Activated CD4-positive, alpha-beta T cell treated with anti-CD3 and anti-CD28 coated beads, Interleukin-2, Interleukin-4, amounts not matched to agents 100 ng/mL and 50 ng/mL, durations not matched to agents 16 hours and 8 hours (primary cell): ENCODE data around the gene LRRC75A.
A peak's percentile ranks its signal among the peaks of the same experiment; 100 is the strongest.
"Not testable (repeated sequence)": the region's sequence is repeated elsewhere in the genome, so short reads cannot be mapped to it uniquely, and the experiment has no call there.

Experiments
- DNase-seq: peaks from one replicate; pipeline ENCODE4 v3.0.0-alpha.2; 2020; ENCODE audit warnings: low spot score

Gene LRRC75A

GRCh38 chr17:16432017-16432416 lies 60.0 kb downstream of the LRRC75A start:
- no peak for DNase-seq

- no peak for DNase-seq
Observed at GRCh38 chr17:16430650-16431049, 61.3 kb downstream of the LRRC75A start.

- no peak for DNase-seq
Observed at GRCh38 chr17:16429083-16429482, 62.9 kb downstream of the LRRC75A start.

- peak; percentile 44 for DNase-seq
Observed at GRCh38 chr17:16428098-16428882, 63.7 kb downstream of the LRRC75A start.

- DNase-seq: no peak
Observed at GRCh38 chr17:16427020-16427419, 65.0 kb downstream of the LRRC75A start.

GRCh38 chr17:16425698-16426659 lies 66.0 kb downstream of the LRRC75A start:
- no peak for DNase-seq

- no peak for DNase-seq
Observed at GRCh38 chr17:16425202-16425601, 66.8 kb downstream of the LRRC75A start.

- DNase-seq: no peak
Observed at GRCh38 chr17:16423226-16423872, 68.6 kb downstream of the LRRC75A start.

GRCh38 chr17:16422416-16422815 lies 69.6 kb downstream of the LRRC75A start:
- DNase-seq: no peak

- DNase-seq: peak; percentile 69
Observed at GRCh38 chr17:16419929-16420271, 72.1 kb downstream of the LRRC75A start.

GRCh38 chr17:16419074-16419928 lies 72.7 kb downstream of the LRRC75A start:
- DNase-seq: peak; percentile 92

- peak; percentile 43 for DNase-seq
Observed at GRCh38 chr17:16418685-16419068, 73.3 kb downstream of the LRRC75A start.

GRCh38 chr17:16417896-16418684 lies 73.9 kb downstream of the LRRC75A start:
- DNase-seq: no peak

GRCh38 chr17:16417399-16417798 lies 74.6 kb downstream of the LRRC75A start:
- DNase-seq: no peak

GRCh38 chr17:16415031-16415924 lies 76.7 kb downstream of the LRRC75A start, which contains the start of gene TRPV2:
TSS of gene TRPV2 (plus strand) at chr17:16415571. CDS start at chr17:16417669, 2,098 bp downstream.
- peak; percentile 59 for DNase-seq

GRCh38 chr17:16407911-16408588 lies 83.9 kb downstream of the LRRC75A start:
- no peak for DNase-seq

GRCh38 chr17:16406742-16407674 lies 85.0 kb downstream of the LRRC75A start:
- DNase-seq: no peak

GRCh38 chr17:16403847-16404246 lies 88.1 kb downstream of the LRRC75A start:
- DNase-seq: not testable (repeated sequence)
